Measurements from ENCODE around the gene GNG7. TPM values are rescaled to one million over a fixed set of nuclear protein-coding genes. Genes with fewer than 3 reads are reported as not detected.

Gene GNG7
- polyA plus RNA-seq, 1 experiment: 0.22 TPM

- H3K27me3 ChIP-seq (ENCODE audit: control insufficient read depth, insufficient read depth, low read length): peaks cover 4% of the 10 kb centered on the region; the same call in 1 of the 2 replicates
- TF ChIP-seq CTCF (IDR thresholded peaks at IDR 0.05; ENCODE audit: insufficient read depth, low read depth, low read length): no peak
- H3K36me3 ChIP-seq (ENCODE audit: control insufficient read depth, insufficient read depth, low read length): no peaks in the 10 kb centered on the region; the same call in 1 of the 2 replicates
- ChIA-PET POLR2A (no interaction called here), CTCF (interaction anchor here (0.7 to 1.9 kb wide), 5 partner anchors 15 to 90 kb away, joined by 3 to 4 read pairs (median 3); no protein-coding TSS in a partner anchor)
- no peak for DNase-seq (ENCODE audit: low read depth)
- no peak overlapping the region for H3K4me3 ChIP-seq (ENCODE audit: low read depth, low read length)
Observed at GRCh38 chr19:2726904-2727639, 24.6 kb upstream of the GNG7 start.

GRCh38 chr19:2726160-2726855 is 23.8 kb upstream of the GNG7 start:
- Histone ChIP-seq H3K27me3 (ENCODE audit: control insufficient read depth, insufficient read depth, low read length) (peaks cover 4% of the 10 kb centered on the region; the same call in 1 of the 2 replicates), H3K36me3 (ENCODE audit: control insufficient read depth, insufficient read depth, low read length) (no peaks in the 10 kb centered on the region), H3K4me3 (ENCODE audit: low read depth, low read length) (no peak overlapping the region)
- CTCF ChIA-PET: interaction anchor here (0.7 to 1.5 kb wide), 4 partner anchors 15 to 89 kb away, joined by 3 to 6 read pairs (median 3); no protein-coding TSS in a partner anchor
- no peak for DNase-seq (ENCODE audit: low read depth)
- TF ChIP-seq CTCF (IDR thresholded peaks at IDR 0.05; ENCODE audit: insufficient read depth, low read depth, low read length): no peak
- POLR2A ChIA-PET: no interaction called here

GRCh38 chr19:2724148-2724557 is 21.7 kb upstream of the GNG7 start:
- DNase-seq (ENCODE audit: low read depth): no peak
- Histone ChIP-seq H3K36me3 (ENCODE audit: control insufficient read depth, insufficient read depth, low read length) (no peaks in the 10 kb centered on the region), H3K27me3 (ENCODE audit: control insufficient read depth, insufficient read depth, low read length) (peaks cover 4% of the 10 kb centered on the region; the same call in 1 of the 2 replicates), H3K4me3 (ENCODE audit: low read depth, low read length) (no peak overlapping the region)
- CTCF ChIA-PET: interaction anchor here (0.8 to 2.4 kb wide), 5 partner anchors 11 to 87 kb away, joined by 3 to 15 read pairs (median 3); no protein-coding TSS in a partner anchor
- TF ChIP-seq CTCF (IDR thresholded peaks at IDR 0.05; ENCODE audit: insufficient read depth, low read depth, low read length): peak; percentile 30; the same call in 1 of the 2 replicates
- POLR2A ChIA-PET: no interaction called here

GRCh38 chr19:2723747-2724146 is 21.3 kb upstream of the GNG7 start:
- no peak for DNase-seq (ENCODE audit: low read depth)
- TF ChIP-seq CTCF (IDR thresholded peaks at IDR 0.05; ENCODE audit: insufficient read depth, low read depth, low read length): no peak
- H3K27me3 ChIP-seq (ENCODE audit: control insufficient read depth, insufficient read depth, low read length): peaks cover 4% of the 10 kb centered on the region; the same call in 1 of the 2 replicates
- H3K4me3 ChIP-seq (ENCODE audit: low read depth, low read length): no peak overlapping the region
- POLR2A ChIA-PET: no interaction called here
- CTCF ChIA-PET: interaction anchor here (0.8 to 2.4 kb wide), 4 partner anchors 11 to 87 kb away, joined by 3 to 15 read pairs (median 5); no protein-coding TSS in a partner anchor
- no peaks in the 10 kb centered on the region for H3K36me3 ChIP-seq (ENCODE audit: control insufficient read depth, insufficient read depth, low read length)

GRCh38 chr19:2723345-2723715 is 20.8 kb upstream of the GNG7 start:
- no peaks in the 10 kb centered on the region for H3K36me3 ChIP-seq (ENCODE audit: control insufficient read depth, insufficient read depth, low read length)
- ChIA-PET POLR2A (no interaction called here), CTCF (interaction anchor here (0.7 to 2.4 kb wide), 5 partner anchors 13 to 86 kb away, joined by 3 to 15 read pairs (median 4); no protein-coding TSS in a partner anchor)
- no peak for DNase-seq (ENCODE audit: low read depth)
- H3K27me3 ChIP-seq (ENCODE audit: control insufficient read depth, insufficient read depth, low read length): peaks cover 4% of the 10 kb centered on the region; the same call in 1 of the 2 replicates
- no peak for TF ChIP-seq CTCF (IDR thresholded peaks at IDR 0.05; ENCODE audit: insufficient read depth, low read depth, low read length)
- H3K4me3 ChIP-seq (ENCODE audit: low read depth, low read length): no peak overlapping the region

All from BJ (cell line).